ENCODE data around the gene CAMK2A. TPM values are rescaled to one million over a fixed set of nuclear protein-coding genes. Genes with fewer than 3 reads are reported as not detected.

CAMK2A gene
- total and polyA plus RNA-seq, 2 donors: 0.09 to 0.39 TPM

DNA sequence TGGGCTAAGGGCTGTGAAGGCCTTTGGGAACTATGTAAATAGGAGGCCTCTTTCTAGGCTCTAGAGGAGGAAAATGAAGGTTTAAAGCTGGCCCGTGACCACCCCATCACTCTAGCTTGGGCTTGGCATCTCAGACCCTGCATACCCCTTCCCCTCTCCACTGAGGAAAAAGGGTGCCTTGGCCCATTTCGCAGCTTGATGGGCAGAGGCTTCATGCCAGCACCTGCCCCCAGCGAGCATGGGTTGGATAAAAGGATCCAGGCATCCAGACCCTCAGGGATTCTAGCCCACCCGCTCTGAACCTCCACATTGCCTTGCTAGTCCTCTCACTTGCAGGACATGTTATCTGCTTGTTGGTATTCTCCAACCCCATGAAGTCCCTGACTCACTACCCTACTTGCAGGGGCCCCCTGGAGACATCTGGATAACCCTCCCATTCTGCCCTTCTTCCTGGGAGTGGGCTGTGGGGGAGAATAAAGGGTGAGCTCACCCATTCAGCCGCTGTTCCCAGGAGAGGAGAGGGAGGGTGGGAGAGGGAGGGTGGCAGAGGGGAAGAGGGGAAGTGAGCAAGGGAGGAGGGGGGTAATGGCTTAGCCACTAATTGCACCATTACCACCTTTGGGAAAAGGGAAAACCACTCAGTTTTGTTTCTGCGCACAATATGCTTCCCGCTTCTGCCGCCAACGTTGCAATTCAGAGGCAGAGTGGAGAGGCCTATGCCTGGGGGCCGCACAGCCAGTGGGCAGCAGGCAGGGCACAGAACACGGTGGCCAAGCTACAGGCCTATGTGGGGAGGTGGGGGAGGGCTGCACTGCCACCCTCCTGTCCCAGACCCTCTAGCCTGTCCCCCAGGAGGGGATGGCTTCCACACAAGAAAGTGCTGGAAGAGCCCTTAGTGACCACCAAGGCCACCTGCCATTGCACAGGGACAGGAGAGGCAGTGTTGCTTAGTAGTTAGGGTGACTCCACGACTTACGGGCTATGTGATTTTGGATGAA, 2.1 kb upstream of the CAMK2A start:
- H3K27me3 ChIP-seq (ENCODE audit: control insufficient read depth in 2 of 2, insufficient read depth in 1 of 2, low read length in 1 of 2): peaks cover 0 to 19% of the 10 kb centered on the region in 2 donors
- no peak overlapping the region for H3K4me3 ChIP-seq (ENCODE audit: low read length in 2 of 2)
- no peak overlapping the region for H3K27ac ChIP-seq (ENCODE audit: low read depth in 1 of 2, low read length in 1 of 2)
- H3K36me3 ChIP-seq (ENCODE audit: control insufficient read depth in 2 of 2, insufficient read depth in 2 of 2, low read length in 1 of 2): no peaks in the 10 kb centered on the region
- H3K4me1 ChIP-seq (ENCODE audit: control insufficient read depth in 2 of 2, insufficient read depth in 2 of 2, low read length in 2 of 2): no peaks in the 10 kb centered on the region
- 91% methylated on average over 13 of the region's 13 CpGs for WGBS
- no peaks in the 10 kb centered on the region for H3K9me3 ChIP-seq (ENCODE audit: control insufficient read depth in 2 of 2, insufficient read depth in 1 of 2, low read length in 1 of 2)
- no peak for DNase-seq (ENCODE audit: low read depth in 6 of 9, low spot score in 9 of 9)

DNA sequence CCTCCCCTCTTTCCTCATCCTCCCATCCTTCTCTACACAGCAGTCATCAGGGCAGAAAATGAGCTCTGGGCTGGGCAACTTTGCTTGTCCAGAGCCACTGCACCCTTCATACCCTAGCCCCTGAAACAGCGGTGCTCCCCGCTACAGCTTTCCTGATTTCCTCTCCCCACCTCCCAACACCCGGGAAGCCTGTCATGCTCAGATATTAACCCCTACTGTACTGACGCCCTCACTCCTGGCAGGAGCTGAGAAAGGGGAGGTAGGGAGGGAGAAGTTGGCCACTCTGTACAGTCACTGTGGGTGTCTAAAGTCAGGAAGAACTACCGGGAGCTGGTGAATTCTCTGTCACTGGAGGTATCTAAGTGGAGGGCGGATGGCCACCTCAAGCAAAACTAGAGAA, 782 bp downstream of the CAMK2A start:
- peaks cover 0 to 19% of the 10 kb centered on the region in 2 donors for H3K27me3 ChIP-seq (ENCODE audit: control insufficient read depth in 2 of 2, insufficient read depth in 1 of 2, low read length in 1 of 2)
- no peaks in the 10 kb centered on the region for H3K4me1 ChIP-seq (ENCODE audit: control insufficient read depth in 2 of 2, insufficient read depth in 2 of 2, low read length in 2 of 2)
- 68% methylated on average over 6 of the region's 6 CpGs for WGBS
- no peaks in the 10 kb centered on the region for H3K9me3 ChIP-seq (ENCODE audit: control insufficient read depth in 2 of 2, insufficient read depth in 1 of 2, low read length in 1 of 2)
- H3K36me3 ChIP-seq (ENCODE audit: control insufficient read depth in 2 of 2, insufficient read depth in 2 of 2, low read length in 1 of 2): no peaks in the 10 kb centered on the region
- no peak for DNase-seq (ENCODE audit: low read depth in 6 of 9, low spot score in 9 of 9)
- H3K4me3 ChIP-seq (ENCODE audit: low read length in 2 of 2): no peak overlapping the region
- no peak overlapping the region for H3K27ac ChIP-seq (ENCODE audit: low read depth in 1 of 2, low read length in 1 of 2)

DNA sequence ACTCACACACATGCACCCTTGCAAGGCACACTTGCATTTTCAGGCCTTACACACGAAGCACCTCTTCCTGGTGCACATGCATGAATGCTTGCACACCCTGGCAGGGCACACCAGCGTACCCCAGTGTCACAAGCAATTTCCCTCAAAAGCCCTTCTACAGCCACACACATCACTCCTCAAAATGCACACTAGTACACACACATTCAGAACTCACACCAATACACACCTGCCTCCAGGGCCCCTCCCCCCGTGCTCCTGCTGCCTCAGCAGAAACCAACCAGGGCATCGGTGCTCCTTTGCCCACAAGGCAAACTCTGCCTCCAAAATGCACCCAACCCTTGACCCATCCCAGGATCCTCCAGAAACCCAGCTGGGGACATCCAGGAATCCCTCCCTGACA, 1.2 kb downstream of the CAMK2A start:
- no peaks in the 10 kb centered on the region for H3K9me3 ChIP-seq (ENCODE audit: control insufficient read depth in 2 of 2, insufficient read depth in 1 of 2, low read length in 1 of 2)
- WGBS: 90% methylated on average over 4 of the region's 4 CpGs
- H3K27ac ChIP-seq (ENCODE audit: low read depth in 1 of 2, low read length in 1 of 2): no peak overlapping the region
- H3K4me3 ChIP-seq (ENCODE audit: low read length in 2 of 2): no peak overlapping the region
- H3K4me1 ChIP-seq (ENCODE audit: control insufficient read depth in 2 of 2, insufficient read depth in 2 of 2, low read length in 2 of 2): no peaks in the 10 kb centered on the region
- no peaks in the 10 kb centered on the region for H3K36me3 ChIP-seq (ENCODE audit: control insufficient read depth in 2 of 2, insufficient read depth in 2 of 2, low read length in 1 of 2)
- H3K27me3 ChIP-seq (ENCODE audit: control insufficient read depth in 2 of 2, insufficient read depth in 1 of 2, low read length in 1 of 2): peaks cover 0 to 17% of the 10 kb centered on the region in 2 donors
- DNase-seq (ENCODE audit: low read depth in 6 of 9, low spot score in 9 of 9): no peak

DNA sequence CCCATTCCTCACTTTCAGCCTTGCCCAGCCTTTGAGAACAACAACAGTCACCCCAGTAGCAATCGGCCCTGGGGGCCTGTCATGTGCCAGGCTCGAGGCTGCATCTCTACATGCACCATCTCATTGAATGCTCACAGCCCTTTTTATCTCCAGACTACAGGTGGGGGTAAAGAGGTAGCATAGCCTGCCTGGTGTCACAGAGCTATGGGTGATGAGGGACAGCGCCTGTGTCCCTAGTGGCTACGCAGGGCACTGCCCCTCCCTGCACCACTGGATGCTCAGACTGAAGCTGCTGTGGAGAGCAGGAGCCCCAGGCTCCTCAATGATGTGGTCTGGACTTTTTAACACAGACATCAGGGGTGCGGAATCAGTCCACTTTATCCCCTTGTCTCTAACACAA, 2.8 kb downstream of the CAMK2A start:
- Histone ChIP-seq H3K36me3 (ENCODE audit: control insufficient read depth in 2 of 2, insufficient read depth in 2 of 2, low read length in 1 of 2) (no peaks in the 10 kb centered on the region), H3K4me3 (ENCODE audit: low read length in 2 of 2) (no peak overlapping the region), H3K27me3 (ENCODE audit: control insufficient read depth in 2 of 2, insufficient read depth in 1 of 2, low read length in 1 of 2) (peaks cover 0 to 13% of the 10 kb centered on the region in 2 donors), H3K4me1 (ENCODE audit: control insufficient read depth in 2 of 2, insufficient read depth in 2 of 2, low read length in 2 of 2) (no peaks in the 10 kb centered on the region), H3K9me3 (ENCODE audit: control insufficient read depth in 2 of 2, insufficient read depth in 1 of 2, low read length in 1 of 2) (no peaks in the 10 kb centered on the region), H3K27ac (ENCODE audit: low read depth in 1 of 2, low read length in 1 of 2) (no peak overlapping the region)
- 88% methylated on average over 5 of the region's 5 CpGs for WGBS
- DNase-seq (ENCODE audit: low read depth in 6 of 9, low spot score in 9 of 9): no peak

DNA sequence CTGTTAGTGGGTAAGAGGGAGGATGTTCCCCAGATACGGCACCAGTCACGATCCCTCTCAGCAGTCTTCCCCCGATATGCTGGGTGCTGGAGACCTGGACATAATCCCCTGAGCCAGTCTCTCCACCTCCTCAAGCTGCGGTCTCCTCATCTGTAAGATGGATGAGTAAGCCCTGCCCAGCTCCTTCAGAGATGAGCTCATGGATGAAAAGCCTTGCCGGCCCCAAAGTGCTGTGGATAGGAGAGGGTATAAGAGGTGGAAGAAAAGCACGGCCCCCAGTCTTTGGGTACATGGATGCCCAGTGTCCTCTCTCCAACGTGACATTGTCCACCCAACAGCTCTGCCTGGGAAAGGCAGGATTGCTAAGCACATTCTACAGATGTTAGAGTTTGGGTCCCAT, 4.5 kb downstream of the CAMK2A start:
- Histone ChIP-seq H3K9me3 (ENCODE audit: control insufficient read depth in 2 of 2, insufficient read depth in 1 of 2, low read length in 1 of 2) (no peaks in the 10 kb centered on the region), H3K27me3 (ENCODE audit: control insufficient read depth in 2 of 2, insufficient read depth in 1 of 2, low read length in 1 of 2) (peaks cover 0 to 9% of the 10 kb centered on the region in 2 donors), H3K36me3 (ENCODE audit: control insufficient read depth in 2 of 2, insufficient read depth in 2 of 2, low read length in 1 of 2) (no peaks in the 10 kb centered on the region), H3K27ac (ENCODE audit: low read depth in 1 of 2, low read length in 1 of 2) (no peak overlapping the region), H3K4me1 (ENCODE audit: control insufficient read depth in 2 of 2, insufficient read depth in 2 of 2, low read length in 2 of 2) (no peaks in the 10 kb centered on the region), H3K4me3 (ENCODE audit: low read length in 2 of 2) (no peak overlapping the region)
- DNase-seq (ENCODE audit: low read depth in 6 of 9, low spot score in 9 of 9): no peak
- WGBS: 98% methylated on average over 7 of the region's 7 CpGs

DNA sequence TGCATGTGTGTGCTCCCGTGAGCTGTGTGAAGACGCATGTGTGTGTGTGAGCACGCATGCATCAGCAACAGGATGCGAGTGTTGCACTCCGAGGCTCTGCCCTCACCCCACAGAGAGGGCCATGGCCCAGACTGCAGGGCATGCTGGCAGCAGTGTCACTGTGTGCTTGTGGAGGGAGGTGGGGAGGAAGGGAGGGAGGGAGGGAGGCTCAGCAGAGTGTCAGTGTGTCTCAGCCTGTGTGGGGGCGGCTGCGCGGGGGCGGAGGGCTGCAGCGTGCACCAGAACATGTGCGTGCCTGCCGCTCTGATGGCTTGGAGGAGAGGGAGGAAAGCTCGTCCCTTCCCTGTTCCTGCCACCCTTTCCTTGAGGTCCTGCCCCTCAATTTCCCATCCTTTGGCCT, 5.3 kb downstream of the CAMK2A start:
- no peak overlapping the region for H3K27ac ChIP-seq (ENCODE audit: low read depth in 1 of 2, low read length in 1 of 2)
- H3K9me3 ChIP-seq (ENCODE audit: control insufficient read depth in 2 of 2, insufficient read depth in 1 of 2, low read length in 1 of 2): no peaks in the 10 kb centered on the region
- no peaks in the 10 kb centered on the region for H3K36me3 ChIP-seq (ENCODE audit: control insufficient read depth in 2 of 2, insufficient read depth in 2 of 2, low read length in 1 of 2)
- peaks cover 0 to 6% of the 10 kb centered on the region in 2 donors for H3K27me3 ChIP-seq (ENCODE audit: control insufficient read depth in 2 of 2, insufficient read depth in 1 of 2, low read length in 1 of 2)
- H3K4me1 ChIP-seq (ENCODE audit: control insufficient read depth in 2 of 2, insufficient read depth in 2 of 2, low read length in 2 of 2): no peaks in the 10 kb centered on the region
- DNase-seq (ENCODE audit: low read depth in 6 of 9, low spot score in 9 of 9): no peak
- no peak overlapping the region for H3K4me3 ChIP-seq (ENCODE audit: low read length in 2 of 2)
- 90% methylated on average over 13 of the region's 13 CpGs for WGBS

DNA sequence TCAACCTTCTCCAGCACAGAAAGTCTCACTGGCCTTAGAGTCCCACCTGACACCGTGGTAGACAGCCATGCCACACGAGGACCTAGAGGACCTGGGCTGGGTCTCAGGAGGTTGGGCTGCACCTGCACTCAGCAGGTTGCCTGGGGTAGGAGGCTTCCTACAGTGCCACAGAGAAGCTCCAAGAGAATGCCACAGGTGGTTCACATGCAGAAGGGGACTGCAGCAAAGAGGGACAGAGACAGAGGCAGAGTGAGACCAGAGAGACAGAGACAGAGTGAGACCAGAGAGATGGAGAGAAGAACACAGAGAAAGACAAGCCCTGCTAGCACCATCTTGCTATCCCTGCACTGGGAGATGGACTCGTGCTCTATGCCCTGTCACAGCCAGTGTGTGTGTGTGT, 5.7 kb downstream of the CAMK2A start:
- no peaks in the 10 kb centered on the region for H3K9me3 ChIP-seq (ENCODE audit: control insufficient read depth in 2 of 2, insufficient read depth in 1 of 2, low read length in 1 of 2)
- H3K27me3 ChIP-seq (ENCODE audit: control insufficient read depth in 2 of 2, insufficient read depth in 1 of 2, low read length in 1 of 2): peaks cover 0 to 4% of the 10 kb centered on the region in 2 donors
- WGBS: 73% methylated on average over 3 of the region's 3 CpGs
- H3K27ac ChIP-seq (ENCODE audit: low read depth in 1 of 2, low read length in 1 of 2): no peak overlapping the region
- no peaks in the 10 kb centered on the region for H3K4me1 ChIP-seq (ENCODE audit: control insufficient read depth in 2 of 2, insufficient read depth in 2 of 2, low read length in 2 of 2)
- H3K36me3 ChIP-seq (ENCODE audit: control insufficient read depth in 2 of 2, insufficient read depth in 2 of 2, low read length in 1 of 2): no peaks in the 10 kb centered on the region
- DNase-seq (ENCODE audit: low read depth in 6 of 9, low spot score in 9 of 9): no peak
- no peak overlapping the region for H3K4me3 ChIP-seq (ENCODE audit: low read length in 2 of 2)

DNA sequence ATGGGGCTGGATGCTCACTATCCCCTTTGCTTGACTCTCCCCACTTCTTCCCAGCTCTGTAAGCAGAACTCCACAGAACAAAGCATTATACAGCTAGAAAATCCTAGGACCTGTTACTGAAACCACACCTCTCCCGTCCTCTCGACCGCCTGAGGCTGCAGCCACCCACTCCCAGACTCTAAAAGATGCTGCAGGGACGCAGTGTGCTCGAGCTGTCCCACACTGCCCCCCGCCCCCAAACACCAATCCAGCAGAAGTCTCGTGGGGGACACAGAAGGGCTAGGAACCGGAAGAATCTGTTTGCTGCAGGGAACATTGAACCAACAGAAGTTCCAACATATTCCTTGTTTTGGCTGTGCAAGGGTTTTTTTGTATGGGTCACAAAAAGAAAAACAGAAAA, 7.6 kb downstream of the CAMK2A start:
- H3K27ac ChIP-seq (ENCODE audit: low read depth in 1 of 2, low read length in 1 of 2): no peak overlapping the region
- WGBS: 93% methylated on average over 8 of the region's 8 CpGs
- no peaks in the 10 kb centered on the region for H3K9me3 ChIP-seq (ENCODE audit: control insufficient read depth in 2 of 2, insufficient read depth in 1 of 2, low read length in 1 of 2)
- H3K4me3 ChIP-seq (ENCODE audit: low read length in 2 of 2): no peak overlapping the region
- H3K27me3 ChIP-seq (ENCODE audit: control insufficient read depth in 2 of 2, insufficient read depth in 1 of 2, low read length in 1 of 2): peaks cover 0 to 4% of the 10 kb centered on the region in 2 donors
- H3K4me1 ChIP-seq (ENCODE audit: control insufficient read depth in 2 of 2, insufficient read depth in 2 of 2, low read length in 2 of 2): no peaks in the 10 kb centered on the region
- no peak for DNase-seq (ENCODE audit: low read depth in 6 of 9, low spot score in 9 of 9)
- no peaks in the 10 kb centered on the region for H3K36me3 ChIP-seq (ENCODE audit: control insufficient read depth in 2 of 2, insufficient read depth in 2 of 2, low read length in 1 of 2)

DNA sequence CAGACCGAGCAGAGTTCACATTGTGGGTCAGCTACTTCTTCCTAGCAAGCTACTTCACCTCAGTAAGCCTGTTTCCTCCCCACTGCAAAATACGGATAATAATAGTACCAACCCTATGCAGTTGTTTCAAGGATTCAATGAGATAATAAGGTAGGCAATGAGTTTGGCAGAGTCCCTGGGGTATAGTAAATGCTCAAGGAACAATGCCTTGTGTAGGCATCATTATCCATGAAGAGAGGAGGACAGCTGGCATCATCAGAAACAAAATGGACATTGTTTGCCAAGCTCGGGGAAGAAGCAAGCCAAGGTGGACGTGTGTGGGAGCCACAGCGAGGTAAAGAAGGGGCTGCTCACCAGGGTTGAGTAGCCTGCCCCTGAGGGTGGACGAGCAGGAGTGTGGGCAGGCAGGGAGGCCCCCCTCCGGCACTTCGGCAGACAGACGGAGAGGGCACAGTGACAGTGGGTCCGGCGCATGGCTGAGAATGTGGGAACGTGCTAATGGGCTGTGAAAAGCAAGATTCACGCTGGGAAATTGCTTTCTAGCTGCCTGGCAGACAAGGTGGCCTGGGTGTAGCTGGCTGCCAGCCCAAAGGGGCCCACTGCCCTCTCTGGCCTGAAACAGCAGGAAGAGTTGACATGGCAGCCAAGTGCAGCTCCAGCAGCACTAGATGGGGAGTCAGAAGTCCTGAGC, 10.1 kb downstream of the CAMK2A start:
- 94% methylated on average over 13 of the region's 13 CpGs for WGBS
- Histone ChIP-seq H3K4me1 (ENCODE audit: control insufficient read depth in 2 of 2, insufficient read depth in 2 of 2, low read length in 2 of 2) (no peaks in the 10 kb centered on the region), H3K27ac (ENCODE audit: low read depth in 1 of 2, low read length in 1 of 2) (no peak overlapping the region), H3K4me3 (ENCODE audit: low read length in 2 of 2) (no peak overlapping the region), H3K27me3 (ENCODE audit: control insufficient read depth in 2 of 2, insufficient read depth in 1 of 2, low read length in 1 of 2) (peaks cover 0 to 4% of the 10 kb centered on the region in 2 donors), H3K36me3 (ENCODE audit: control insufficient read depth in 2 of 2, insufficient read depth in 2 of 2, low read length in 1 of 2) (no peaks in the 10 kb centered on the region), H3K9me3 (ENCODE audit: control insufficient read depth in 2 of 2, insufficient read depth in 1 of 2, low read length in 1 of 2) (no peaks in the 10 kb centered on the region)
- no peak for DNase-seq (ENCODE audit: low read depth in 6 of 9, low spot score in 9 of 9)
